HG03439 (cell line): ENCODE measurements around the gene MRPS34.
"Not testable (repeated sequence)": the region's sequence is repeated elsewhere in the genome, so short reads cannot be mapped to it uniquely, and the experiment has no call there.

Experiments used
- ATAC-seq: cut with Tn5 transposase; IDR thresholded peaks from one replicate; pipeline ENCODE4 v1.9.1; 2021; ENCODE audit warnings: mild to moderate bottlenecking, moderate library complexity; ENCODE audit not compliant: unreplicated experiment

The MRPS34 gene

GRCh38 chr16:1757714-1758461 lies 15.0 kb downstream of the MRPS34 start:
- ATAC-seq = no peak

- ATAC-seq = no peak
Measured at GRCh38 chr16:1754204-1754603, 18.7 kb downstream of the MRPS34 start.

- no peak for ATAC-seq
Measured at GRCh38 chr16:1752853-1753252, 20.1 kb downstream of the MRPS34 start.

GRCh38 chr16:1751946-1752345 lies 21.0 kb downstream of the MRPS34 start:
- ATAC-seq = no peak

- ATAC-seq = no peak
Measured at GRCh38 chr16:1749152-1750117, 23.5 kb downstream of the MRPS34 start.

- no peak for ATAC-seq
Measured at GRCh38 chr16:1747934-1748333, 25.0 kb downstream of the MRPS34 start.

GRCh38 chr16:1746693-1747195 lies 26.2 kb downstream of the MRPS34 start:
- no peak for ATAC-seq

- no peak for ATAC-seq
Measured at GRCh38 chr16:1745900-1746692, 26.8 kb downstream of the MRPS34 start.

- ATAC-seq = no peak
Measured at GRCh38 chr16:1745181-1745899, 27.6 kb downstream of the MRPS34 start.

GRCh38 chr16:1744338-1744840 lies 28.5 kb downstream of the MRPS34 start:
- ATAC-seq = no peak

- no peak for ATAC-seq
Measured at GRCh38 chr16:1743376-1744337, 29.3 kb downstream of the MRPS34 start.

GRCh38 chr16:1741553-1742165 lies 31.3 kb downstream of the MRPS34 start:
- no peak for ATAC-seq

GRCh38 chr16:1740781-1741490 lies 32.0 kb downstream of the MRPS34 start:
- no peak for ATAC-seq

- ATAC-seq = no peak
Measured at GRCh38 chr16:1740234-1740633, 32.7 kb downstream of the MRPS34 start.

GRCh38 chr16:1734816-1735215 lies 38.1 kb downstream of the MRPS34 start:
- no peak for ATAC-seq

GRCh38 chr16:1734123-1734522 lies 38.8 kb downstream of the MRPS34 start:
- ATAC-seq = no peak

- not testable (repeated sequence) for ATAC-seq
Measured at GRCh38 chr16:1732551-1732987, 40.4 kb downstream of the MRPS34 start.

- no peak for ATAC-seq
Measured at GRCh38 chr16:1732071-1732470, 40.9 kb downstream of the MRPS34 start.
